GM10266 (cell line): ENCODE data around the gene CREB3L2.

Experiments
- DNase-seq: peaks from one replicate; pipeline ENCODE4 v3.0.0; 2012; ENCODE audit errors: extremely low spot score
- CTCF ChIP-seq: IDR thresholded peaks from 2 replicates; pipeline ENCODE4 v1.5.1; 2012; ENCODE audit warnings: mild to moderate bottlenecking, low read depth; ENCODE audit not compliant: control insufficient read depth, insufficient read depth; ENCODE audit errors: missing control alignments

Gene CREB3L2

GRCh38 chr7:138009350-138009653, 7.4 kb upstream of the CREB3L2 start:
- no peak for TF ChIP-seq CTCF

GRCh38 chr7:138008588-138009349, 6.9 kb upstream of the CREB3L2 start:
- peak; percentile 77 for TF ChIP-seq CTCF
- peak; percentile 37 for DNase-seq

More at GRCh38 chr7:138009350-138009653, 7.4 kb upstream of the CREB3L2 start:
- DNase-seq, result no peak

GRCh38 chr7:138008019-138008587, 6.2 kb upstream of the CREB3L2 start:
- TF ChIP-seq CTCF, result no peak

GRCh38 chr7:138006106-138006505, 4.2 kb upstream of the CREB3L2 start:
- DNase-seq, result no peak
- TF ChIP-seq CTCF, result no peak

More at GRCh38 chr7:138008019-138008587, 6.2 kb upstream of the CREB3L2 start:
- DNase-seq, result no peak

DNA sequence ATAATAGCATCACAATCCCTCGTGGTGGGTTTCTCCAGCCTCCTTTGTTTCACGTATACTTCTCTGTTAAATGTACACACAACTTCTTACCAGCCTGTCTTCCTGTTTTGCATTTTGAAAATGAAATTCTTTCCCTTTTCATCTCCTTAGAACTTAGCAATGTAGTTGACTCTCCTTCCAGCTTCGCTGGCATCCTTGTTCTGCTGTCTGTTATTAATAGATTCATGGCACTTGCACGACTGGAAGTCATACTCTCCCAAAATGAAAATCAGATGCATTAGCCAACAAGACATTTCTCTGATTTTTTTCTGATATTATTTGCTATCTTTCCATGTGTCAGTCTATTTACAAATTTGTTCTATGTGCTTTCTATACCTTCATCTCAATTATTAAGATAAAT, 3.0 kb upstream of the CREB3L2 start:
- DNase-seq, result no peak
- TF ChIP-seq CTCF, result no peak

- TF ChIP-seq CTCF, result no peak
- no peak for DNase-seq
Observed at GRCh38 chr7:138004046-138004445, 2.2 kb upstream of the CREB3L2 start.

- DNase-seq, result no peak
- no peak for TF ChIP-seq CTCF
Observed at GRCh38 chr7:138002828-138003189, 923 bp upstream of the CREB3L2 start.
